Hematopoietic multipotent progenitor cell treated with erythropoietin and hydrocortisone succinate and interleukin-3 and kit ligand, for 8 days (in vitro differentiated cells): ENCODE results near the gene FGF21.
A peak's percentile ranks its signal among the peaks of the same experiment; 100 is the strongest.
"Not testable (repeated sequence)": the region's sequence is repeated elsewhere in the genome, so short reads cannot be mapped to it uniquely, and the experiment has no call there.

Source experiments
- DNase-seq: peaks from one replicate; pipeline ENCODE4 v3.0.0-alpha.2; 2015

FGF21 gene, protein sequence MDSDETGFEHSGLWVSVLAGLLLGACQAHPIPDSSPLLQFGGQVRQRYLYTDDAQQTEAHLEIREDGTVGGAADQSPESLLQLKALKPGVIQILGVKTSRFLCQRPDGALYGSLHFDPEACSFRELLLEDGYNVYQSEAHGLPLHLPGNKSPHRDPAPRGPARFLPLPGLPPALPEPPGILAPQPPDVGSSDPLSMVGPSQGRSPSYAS

DNA sequence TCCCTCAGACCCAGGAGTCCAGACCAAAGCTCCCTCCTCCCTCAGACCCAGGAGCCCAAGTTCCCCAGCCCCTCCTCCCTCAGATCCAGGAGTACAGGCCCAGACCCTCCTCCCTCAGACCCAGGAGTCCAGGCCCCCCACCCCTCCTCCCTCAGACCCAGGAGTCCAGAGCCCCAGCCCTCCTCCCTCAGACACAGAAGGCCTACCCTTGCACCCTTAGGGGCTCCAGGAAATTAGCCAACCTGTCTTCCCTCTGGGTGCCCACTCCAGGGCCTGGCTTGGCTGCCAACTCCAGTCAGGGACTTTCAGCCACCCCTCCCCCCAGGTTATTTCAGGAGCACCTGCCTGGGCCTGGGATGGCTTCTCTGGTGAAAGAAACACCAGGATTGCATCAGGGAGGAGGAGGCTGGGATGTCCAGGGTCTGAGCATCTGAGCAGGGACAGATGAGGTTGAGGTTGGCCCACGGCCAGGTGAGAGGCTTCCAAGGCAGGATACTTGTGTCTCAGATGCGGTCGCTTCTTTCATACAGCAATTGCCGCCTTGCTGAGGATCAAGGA lies at the start of gene FGF21:
Gene FGF21 (plus strand): TSS at position 441 of the 558 bp plus-strand sequence. CDS start 713 bp downstream, outside the sequence.
- DNase-seq: peak; percentile 45

DNA sequence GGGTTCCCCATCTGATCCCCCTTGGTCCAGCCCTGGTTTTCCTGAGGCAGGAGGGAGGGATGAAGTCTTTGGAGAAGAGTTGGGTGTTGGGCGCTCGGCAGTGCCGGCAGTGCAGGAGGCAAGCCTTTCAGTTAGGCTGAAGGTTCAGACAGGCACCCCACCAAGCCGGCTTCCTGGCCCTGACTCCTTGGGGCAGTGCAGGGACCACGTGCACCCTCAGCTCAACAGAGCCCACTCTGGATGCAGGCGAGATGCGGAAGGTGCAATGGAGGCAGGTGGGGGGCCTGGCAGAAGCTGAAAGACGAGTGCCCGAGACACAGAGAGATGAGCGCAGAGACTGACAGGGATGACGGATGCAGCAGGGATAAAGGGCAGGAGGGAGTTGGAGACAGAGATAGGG lies 46.9 kb upstream of the FGF21 start:
- DNase-seq: no peak

DNA sequence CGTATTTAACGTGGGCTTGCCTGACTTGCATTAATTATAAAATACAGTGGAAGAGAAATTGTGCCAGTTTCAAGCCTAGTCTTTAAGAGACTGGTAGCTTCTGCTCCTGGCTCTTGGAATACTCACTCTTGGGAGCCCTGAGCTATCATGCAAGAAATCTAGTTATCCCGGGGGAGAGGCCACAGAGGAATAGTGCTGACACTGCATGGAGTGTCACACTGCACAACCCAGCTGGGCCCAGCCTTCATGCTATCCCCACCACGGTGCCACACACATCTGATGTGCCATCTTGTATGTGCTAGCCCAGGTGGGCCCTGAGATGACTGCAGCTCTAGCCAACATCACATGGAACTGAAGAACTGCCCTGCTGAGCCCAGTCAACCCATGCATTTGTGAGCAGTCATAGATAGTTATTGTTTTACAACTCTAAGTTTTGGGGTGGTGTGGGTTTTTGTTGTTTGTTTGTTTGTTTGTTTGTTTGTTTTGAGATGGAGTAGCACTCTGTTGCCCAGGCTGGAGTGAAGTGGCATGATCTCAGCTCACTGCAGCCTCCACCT lies 44.1 kb upstream of the FGF21 start:
- no peak for DNase-seq

DNA sequence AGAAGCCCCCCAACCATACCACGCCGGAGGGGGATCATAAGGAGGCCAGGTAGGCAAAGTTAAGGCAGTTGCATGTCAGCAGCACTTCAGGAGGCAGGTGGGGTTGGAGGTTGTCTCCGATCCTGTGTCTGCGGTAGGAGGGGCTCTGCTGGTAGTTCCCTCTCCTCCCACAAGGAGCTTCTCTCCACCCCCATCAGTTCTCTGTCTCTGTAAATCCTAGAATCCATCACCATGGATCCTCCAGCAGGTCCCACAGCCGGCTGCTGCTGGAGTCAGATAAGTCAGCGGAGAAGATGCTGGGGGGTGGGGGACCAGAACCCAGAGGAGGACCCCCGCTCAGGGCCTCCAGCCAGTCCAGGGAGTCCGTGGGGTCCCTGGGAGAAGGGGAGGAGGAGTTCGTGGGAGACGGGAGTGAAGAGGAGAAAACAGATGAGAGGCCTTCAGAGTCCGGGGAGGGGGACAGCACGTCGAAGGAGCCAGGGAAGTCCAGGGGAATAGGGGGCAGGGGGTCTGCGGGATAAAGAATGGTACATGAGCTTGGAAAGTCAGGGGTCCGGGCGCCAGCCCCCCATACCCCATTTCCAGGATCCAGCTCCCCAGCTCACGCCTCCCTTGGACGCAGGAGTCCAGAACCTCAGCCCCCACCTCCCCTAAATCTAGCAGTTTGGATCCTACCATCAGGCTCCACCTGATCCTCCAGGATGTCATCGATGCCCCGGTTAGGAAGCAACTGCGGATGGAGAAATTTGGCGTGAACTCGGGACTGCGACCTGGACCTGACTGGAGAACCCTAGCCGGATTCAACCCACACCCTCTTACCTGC lies 42.1 kb upstream of the FGF21 start:
- peak; percentile 34 for DNase-seq

DNA sequence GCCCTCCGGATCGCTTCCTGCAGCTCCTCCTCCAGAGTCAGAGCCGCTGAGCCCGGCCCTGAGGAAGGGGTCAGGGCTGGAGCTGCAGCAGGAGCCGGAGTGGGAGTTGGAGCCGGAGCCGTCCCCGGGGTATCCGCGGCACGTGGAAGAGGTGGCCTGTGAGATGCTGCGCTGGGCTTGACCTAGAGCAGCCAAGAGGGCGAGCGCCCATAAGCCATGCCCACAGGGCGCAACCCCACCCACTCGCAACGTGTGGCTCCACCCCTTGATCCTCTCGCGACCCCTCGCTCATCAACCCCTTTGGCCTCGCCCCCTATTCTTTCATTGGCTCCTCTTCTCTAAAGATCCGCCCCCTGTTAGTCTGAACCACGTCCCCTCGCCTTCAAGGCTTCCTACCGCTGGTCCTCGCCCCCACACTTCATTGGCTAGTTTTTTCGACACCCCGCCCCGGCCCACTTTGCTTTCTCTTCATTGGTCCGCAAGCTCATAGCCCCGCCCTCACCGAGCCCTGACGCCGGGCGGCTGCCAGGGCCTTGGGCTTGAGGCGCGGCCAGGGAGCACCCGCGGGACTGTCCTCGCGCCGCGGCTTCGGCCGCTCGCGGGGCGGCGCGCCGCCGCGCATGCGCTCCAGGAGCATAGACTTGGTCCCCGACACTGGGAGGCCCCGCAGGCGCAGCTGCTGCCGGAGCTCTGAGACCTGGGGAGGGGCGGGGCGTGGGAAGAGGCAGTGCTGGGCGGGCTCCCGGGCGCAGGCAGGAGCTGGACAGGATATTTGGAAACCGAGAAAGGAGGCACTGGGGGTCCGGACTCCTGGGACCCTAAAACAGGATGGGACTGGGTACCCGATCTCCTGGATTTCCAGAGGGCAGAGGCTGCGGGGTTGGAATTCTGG lies 41.2 kb upstream of the FGF21 start:
- peak; percentile 99 for DNase-seq

DNA sequence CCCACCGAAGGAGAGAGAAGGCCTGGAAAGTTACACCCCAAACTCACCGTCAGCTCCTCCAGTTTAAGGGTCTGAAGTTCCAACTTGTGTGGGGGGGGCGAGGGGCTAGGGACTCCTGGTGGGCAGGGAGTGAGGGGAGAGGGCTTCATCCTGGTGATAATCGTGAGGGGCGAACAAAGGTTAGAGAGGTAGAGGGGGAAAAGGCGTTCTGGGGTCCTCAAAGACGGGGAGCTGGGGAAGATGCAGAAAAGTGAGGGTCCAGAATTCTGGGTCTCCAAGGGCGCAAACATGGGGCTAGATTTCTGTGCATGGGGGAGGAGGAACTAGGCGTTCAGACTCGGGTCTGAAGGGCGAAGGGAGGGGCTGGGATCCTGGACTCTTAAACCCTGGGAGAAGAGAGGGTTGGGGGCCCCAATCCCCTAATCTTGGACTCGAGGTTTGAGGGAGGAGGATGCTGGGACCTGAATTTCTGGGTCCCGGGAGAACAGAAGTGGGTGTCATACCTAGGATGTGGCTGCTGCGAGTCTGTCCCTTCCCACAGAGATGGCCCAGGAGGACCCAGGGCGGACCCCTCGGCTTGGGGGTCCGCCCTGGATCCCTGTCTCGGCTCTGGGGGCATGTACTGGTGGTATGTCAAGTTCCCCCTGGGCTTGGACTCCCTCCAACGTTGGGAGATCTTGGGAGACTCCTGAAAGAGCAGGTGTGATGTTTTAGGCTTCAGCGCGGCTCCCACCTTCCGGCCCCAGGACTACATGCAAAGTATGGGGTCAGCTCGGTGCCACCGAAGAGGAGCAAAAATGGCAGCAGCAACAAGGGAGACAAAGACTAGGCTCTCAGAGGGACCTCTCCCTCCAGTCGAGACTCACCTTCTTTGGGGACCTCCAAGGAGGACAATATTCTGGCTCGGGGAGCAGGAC lies 40.3 kb upstream of the FGF21 start:
- no peak for DNase-seq

DNA sequence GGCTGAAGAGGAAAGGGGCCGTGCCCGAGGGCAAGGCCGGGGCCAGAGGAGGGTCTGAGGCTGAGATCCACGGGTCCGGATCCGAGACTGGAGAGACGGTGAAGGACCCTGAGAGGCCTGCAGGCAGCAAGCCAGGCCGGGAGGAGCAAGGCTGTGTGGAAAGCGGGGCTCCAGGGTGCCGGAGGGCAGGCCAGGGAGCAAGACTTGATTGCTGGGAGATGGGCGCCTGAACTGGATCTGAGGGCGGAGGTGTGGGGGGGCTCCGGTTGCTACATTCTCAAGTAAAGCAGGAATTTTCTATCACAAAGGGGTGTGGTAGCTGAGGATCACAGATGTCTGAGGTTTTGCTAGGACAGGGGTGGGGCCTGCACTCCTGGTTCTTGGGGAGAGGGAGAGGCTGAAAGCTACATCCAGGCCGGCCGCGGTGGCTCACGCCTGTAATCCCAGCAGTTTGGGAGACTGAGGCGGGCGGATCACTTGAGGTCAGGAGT lies 39.6 kb upstream of the FGF21 start:
- no peak for DNase-seq

DNA sequence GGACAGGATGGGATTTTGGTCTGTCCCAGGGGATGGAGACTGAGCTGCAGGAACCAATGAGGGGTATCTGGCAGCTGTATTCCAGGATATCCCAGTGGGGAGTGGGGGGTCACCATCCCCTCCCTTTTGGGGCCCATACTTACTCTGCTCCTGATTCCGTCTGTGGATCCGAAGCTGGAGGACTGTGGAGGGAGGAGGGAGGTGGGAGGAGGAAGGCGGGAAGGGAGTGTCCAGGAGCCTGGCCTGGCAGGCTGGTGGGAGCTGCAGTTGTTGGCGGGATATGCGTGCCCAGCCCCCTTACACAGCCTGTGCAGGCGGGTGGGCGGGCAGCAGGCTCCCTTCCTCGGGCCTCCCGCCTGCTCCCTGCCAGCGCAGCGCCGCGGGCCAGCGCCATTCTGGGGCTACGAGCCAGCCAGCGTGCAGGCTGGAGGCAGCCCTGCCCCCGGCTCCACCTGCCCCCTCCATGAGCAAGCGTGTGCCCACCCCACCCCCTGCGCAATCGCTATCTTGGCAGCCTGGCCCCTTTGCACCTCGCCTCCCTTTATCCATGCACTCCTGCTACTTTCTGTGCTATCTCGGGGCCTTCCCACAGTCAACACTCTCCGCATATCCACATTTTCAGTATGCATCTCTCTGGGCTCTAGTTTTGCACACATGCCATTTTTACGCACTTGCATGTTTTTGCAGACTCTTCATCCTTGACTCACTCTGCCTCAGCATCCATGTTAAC lies 38.6 kb upstream of the FGF21 start:
- DNase-seq: peak; percentile 54

DNA sequence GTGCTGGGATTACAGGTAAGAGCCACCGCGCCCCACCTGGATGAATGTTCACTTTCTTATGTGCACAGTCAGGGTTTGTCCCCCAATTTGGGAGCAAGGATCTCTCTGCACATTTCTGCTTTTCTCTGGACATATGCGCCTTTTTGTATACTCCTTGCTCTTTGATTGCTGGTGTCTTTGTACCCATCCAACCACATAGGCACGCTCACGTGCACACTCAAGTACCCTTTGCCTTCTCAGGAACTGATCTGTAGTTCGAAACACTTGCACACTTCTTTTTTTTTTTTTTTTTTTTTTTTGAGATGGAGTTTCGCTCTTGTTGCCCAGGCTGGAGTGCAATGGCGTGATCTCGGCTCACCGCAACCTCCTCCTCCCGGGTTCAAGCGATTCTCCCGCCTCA lies 37.2 kb upstream of the FGF21 start:
- DNase-seq: not testable (repeated sequence)

DNA sequence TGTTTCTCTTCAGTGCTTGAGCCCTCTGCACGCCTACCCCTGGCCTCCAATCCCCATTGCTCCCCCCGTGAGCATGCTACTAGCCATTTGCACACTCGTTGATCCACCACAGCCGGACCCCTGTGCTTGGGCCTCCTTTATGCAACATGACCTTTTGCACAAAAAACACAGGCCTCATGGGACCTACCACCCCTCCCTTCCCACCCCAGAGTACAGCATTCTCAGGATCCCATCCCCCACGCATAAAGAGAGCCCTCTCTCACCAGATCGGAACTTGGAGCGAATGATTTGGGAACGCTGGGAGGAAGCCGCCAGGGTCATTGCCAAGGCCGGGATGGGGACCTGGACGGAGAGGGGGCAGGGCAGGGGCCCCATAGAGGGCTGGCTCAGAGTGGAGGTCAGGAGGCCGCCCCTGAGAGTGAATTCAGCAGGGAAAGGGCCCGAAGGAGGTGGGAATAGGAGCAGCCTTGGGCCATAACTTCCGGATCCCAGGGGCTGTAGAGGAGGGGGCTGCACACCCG lies 36.6 kb upstream of the FGF21 start:
- no peak for DNase-seq

DNA sequence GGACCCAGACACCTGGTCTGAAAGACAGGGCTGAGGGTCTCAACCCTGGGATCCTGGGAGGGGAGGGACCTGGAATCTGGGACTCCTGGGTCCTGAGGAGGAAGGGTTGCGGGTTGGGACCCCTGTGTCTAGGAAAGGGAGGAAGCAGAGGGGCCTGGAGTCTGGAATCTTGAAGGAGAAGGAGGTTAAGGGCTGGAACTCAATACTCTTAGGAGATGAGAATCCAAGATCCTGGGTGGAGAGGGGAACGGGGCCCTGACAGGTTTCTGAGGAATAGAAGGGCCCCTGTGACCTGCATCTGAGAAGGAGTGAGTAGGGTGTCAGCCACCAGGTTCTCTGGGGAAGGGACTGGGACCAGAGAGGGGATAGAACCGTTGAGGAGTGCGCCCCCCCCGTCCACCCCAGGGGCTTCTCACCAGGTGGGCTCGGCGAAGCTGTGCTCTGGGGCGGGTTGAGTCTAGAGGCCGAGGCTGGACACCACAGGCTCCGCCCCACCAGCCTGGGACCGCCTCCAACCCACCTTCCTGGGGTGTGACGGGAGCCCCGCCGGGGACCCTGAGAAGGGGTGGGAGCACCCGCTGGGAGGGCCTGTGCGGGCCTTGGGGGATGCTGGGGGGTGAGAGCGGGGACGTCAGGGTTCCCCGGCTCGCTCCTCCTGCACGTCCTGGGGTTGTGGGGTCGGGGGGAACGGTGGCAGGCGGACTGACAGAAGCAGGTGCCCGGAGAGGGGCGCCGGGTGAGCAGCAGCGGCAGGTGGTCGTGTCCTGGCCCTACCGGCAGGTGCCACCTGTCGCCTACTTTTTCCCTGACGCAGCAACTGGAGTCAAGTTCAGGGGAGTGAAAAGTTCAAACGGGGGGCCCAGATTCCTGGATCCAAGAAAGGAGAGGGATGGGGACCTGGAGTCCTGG lies 35.8 kb upstream of the FGF21 start, which contains the start of gene MAMSTR:
Gene MAMSTR (minus strand): TSS at position 463 of the 909 bp plus-strand sequence. CDS start 694 bp downstream, outside the sequence.
- no peak for DNase-seq

DNA sequence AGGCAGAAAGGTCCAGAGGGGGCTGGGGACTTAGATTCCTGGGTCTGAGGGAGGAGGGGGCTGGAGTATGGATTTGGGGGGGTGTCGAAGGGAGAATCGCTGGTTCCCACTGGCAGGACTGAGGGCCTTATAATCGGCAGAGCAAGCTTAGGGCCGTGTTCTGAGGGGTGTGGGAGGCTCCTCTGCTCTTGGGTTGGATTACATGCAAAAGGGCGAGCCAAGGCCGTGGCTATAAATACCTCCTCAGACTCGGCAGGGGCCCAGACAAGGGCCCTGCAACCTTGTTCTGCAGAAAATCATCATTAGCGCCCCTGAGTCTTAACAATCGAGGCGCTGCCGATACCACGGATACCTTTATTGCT lies 35.1 kb upstream of the FGF21 start:
- DNase-seq: no peak

DNA sequence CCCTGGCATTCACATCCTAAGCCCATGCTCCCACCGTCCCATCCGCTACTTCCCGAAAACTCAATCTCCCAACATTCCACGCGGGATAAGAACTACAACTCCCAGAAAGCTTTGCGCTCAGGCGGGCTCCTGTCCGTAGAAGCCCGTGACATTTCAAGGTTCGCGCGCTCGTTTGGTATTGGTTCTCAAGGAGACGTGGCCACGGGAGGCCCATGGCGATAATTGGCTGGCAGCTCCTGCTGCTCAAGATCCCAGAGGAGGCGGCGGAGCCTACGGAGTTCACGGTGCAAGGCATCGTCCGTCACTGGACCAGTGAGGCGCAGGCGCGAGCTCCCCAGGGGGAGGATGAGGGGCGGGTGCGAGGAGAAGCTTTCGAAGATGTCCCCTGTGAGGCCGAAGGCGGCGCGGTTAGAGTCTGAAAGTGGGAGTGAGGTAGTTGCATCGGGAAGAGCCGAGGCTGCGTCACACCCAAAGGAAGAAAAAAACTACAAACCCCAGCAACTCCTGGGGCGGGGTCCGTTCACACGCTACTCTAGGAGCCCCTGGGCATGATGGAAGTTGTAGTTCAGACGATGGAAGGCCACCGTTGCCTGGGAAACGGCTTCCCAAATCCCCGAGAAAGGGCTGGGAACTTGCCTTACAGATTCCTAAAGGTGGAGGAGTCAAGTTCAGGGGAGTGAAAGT lies 34.6 kb upstream of the FGF21 start:
- DNase-seq: peak; percentile 98

DNA sequence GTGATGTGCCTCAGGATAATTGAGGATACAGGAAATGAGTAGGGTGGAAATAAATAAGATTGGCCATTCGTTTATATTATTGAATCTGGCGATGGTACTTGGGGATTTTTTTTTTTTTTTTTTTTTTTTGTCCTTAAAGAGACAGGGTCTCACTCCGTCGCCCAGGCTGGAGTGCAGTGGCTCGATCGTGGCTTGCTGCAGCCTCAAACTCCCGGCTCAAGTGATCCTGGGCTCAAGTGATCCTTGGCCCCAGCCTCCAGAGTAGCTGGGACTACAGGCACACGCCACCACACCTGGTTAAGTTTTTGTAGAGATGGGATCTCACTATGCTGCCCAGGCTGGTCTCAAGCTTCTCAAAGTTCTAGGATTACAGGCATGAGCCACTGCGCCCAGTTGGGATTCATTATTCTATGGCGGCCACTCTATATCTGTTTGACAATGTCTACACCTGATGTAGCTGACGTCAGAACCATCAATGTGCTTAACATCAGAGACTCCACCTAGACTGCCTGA lies 33.1 kb upstream of the FGF21 start:
- DNase-seq: no peak

DNA sequence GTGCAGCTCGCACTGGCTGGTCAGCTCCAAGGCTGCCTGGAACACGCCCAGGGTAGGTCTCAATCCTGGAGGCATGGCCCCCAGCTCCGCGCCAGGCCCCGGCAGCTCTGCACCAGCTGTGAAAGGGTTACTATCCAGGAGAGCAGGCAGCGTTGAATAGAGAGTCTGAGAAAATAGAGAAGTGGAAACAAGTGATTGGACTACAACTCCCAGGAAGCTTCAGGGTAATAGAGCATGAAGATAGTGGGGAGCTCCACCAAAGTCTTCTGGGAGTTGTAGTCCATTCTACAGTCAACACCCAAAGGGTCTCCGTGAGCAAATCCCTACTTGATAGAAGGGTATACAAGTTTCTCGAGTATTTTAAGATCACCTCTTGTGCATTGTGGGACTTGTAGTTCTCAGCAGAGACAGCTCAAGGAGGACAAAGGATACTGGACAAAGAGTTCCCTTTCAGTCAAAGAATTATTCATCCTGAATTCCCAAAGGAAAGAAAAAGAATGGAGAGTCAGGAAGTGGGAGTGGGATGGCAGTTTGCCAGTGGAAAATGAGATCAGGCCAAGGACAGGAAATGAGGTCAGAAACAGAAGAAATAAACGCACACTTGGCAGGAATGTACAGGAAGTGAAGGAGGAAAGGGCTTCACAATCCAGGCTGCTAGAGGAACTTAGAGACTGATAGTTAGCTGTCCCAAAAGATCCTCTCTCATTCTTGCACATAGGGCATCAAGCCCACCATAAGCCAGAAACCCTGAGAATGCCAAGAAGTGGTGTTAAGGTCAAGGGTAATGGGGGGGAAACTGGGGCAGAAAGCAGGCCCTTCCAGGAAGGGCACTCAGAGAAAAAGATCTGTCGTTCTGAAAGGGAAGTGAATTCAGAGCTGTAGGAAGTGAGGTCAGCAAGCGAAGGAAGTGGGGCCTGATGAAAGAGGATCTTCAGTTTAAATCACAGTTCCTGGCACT lies 30.2 kb upstream of the FGF21 start:
- peak; percentile 81 for DNase-seq

DNA sequence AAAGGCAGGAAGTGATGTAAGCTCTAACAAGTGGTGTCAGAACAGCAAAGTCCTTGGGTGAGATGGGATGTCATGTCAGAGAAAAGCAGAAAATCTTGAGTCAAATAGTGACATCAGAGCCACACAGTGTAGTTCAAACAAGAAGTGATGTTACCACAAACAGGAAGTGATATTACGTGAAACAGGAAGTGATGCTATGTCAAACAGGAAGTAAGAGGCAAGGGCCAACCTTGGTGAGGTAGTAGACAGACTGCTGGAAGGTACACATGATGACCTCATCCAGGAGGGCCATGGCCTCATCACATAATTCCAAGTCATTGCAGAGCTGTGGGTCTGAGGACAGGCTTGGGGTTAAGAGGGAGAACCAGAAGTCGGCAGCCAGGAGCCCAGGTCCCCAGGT lies 28.8 kb upstream of the FGF21 start:
- peak; percentile 38 for DNase-seq
